GM12878 (cell line): ENCODE results near the gene CDKN2AIPNL. TPM values are rescaled to one million over a fixed set of nuclear protein-coding genes. Genes with fewer than 3 reads are reported as not detected.
A peak's percentile ranks its signal among the peaks of the same experiment; 100 is the strongest.

ENCODE experiments used
- ATAC-seq: fragments of 200-7000 bp; cut with Tn5 transposase; 3 replicates; pipeline ENCODE4 v1.9.1; 2020; ENCODE audit warnings: mild to moderate bottlenecking, moderate library complexity
- BruUV-seq: library from RNA; stranded (reverse); fragments of 400-500 nt; replicated peaks from 2 replicates; lab custom pipeline; 2021; lab: Mats Ljungman, UMichigan
- CTCF ChIA-PET: fragments of 300-600 bp; sonication (Branson Sonifier 250); formaldehyde crosslinking; extraction: SDS; loops from one replicate; lab custom pipeline; 2021; ENCODE audit warnings: inconsistent platforms; lab: Yijun Ruan, JAX
- POLR2A ChIA-PET: fragments of 350-600 bp; formaldehyde crosslinking; extraction: SDS; loops from one replicate; lab custom pipeline; 2021; ENCODE audit warnings: inconsistent platforms; lab: Charles Lee
- RAD21 ChIA-PET: fragments of 300-600 bp; sonication (Branson Sonifier 250); formaldehyde crosslinking; loops from one replicate; lab custom pipeline; 2023; ENCODE audit warnings: antibody characterized with exemption; ENCODE audit not compliant: unreplicated experiment; lab: Charles Lee
- SMC1A ChIA-PET: fragments of 300-600 bp; sonication (Branson Sonifier 250); formaldehyde crosslinking; loops from one replicate; lab custom pipeline; 2023; ENCODE audit not compliant: unreplicated experiment, uncharacterized antibody; lab: Charles Lee
- DNase-seq: peaks from one replicate; pipeline ENCODE4 v3.0.0-alpha.2; 2011; ENCODE audit warnings: low read depth, low spot score
- FAIRE-seq: peaks from 3 replicates; lab custom pipeline; 2011; peaks lifted over from hg19 to GRCh38; lab: Jason Lieb, UNC
- H2AFZ ChIP-seq: 2 replicates; pipeline ENCODE4 v1.6.0; 2011; ENCODE audit warnings: low read depth, low read length, control low read depth; ENCODE audit not compliant: control insufficient read depth
- H3K27ac ChIP-seq: 2 replicates; pipeline ENCODE4 v1.5.1; 2011; ENCODE audit warnings: control low read depth; ENCODE audit not compliant: control insufficient read depth, insufficient read depth
- H3K27me3 ChIP-seq, 2 experiments: replicated peaks in 1 of 2; 2 replicates each; pipeline versions ENCODE4 v1.6.0 to v1.6.1; 2011; ENCODE audit warnings: low read length in 1 of 2; ENCODE audit not compliant: control insufficient read depth in 2 of 2, insufficient read depth in 2 of 2
- H3K36me3 ChIP-seq, 2 experiments: 2 replicates each; pipeline ENCODE4 v1.5.1; 2011; ENCODE audit warnings: low read length in 1 of 2; ENCODE audit not compliant: control insufficient read depth in 2 of 2, insufficient read depth in 2 of 2
- H3K4me1 ChIP-seq: 2 replicates; pipeline ENCODE4 v1.6.1; 2011; ENCODE audit warnings: mild to moderate bottlenecking, low read length, moderate library complexity, mixed read lengths; ENCODE audit not compliant: control insufficient read depth, insufficient read depth
- H3K4me2 ChIP-seq: 2 replicates; pipeline ENCODE4 v1.6.0; 2011; ENCODE audit warnings: control low read depth; ENCODE audit not compliant: control insufficient read depth, insufficient read depth
- H3K4me3 ChIP-seq: fragments of 200-600 bp; sonication (generic); 2 replicates; pipeline ENCODE4 v1.5.1; 2016
- H3K79me2 ChIP-seq: 2 replicates; pipeline ENCODE4 v1.6.0; 2011; ENCODE audit warnings: low read length; ENCODE audit not compliant: control insufficient read depth, insufficient read depth
- H3K9ac ChIP-seq: 2 replicates; pipeline ENCODE4 v1.8.0; 2011; ENCODE audit warnings: low read length, control low read depth, mixed read lengths; ENCODE audit not compliant: control insufficient read depth, insufficient read depth
- H3K9me3 ChIP-seq: replicated peaks from 3 replicates; pipeline ENCODE4 v1.5.1; 2011; ENCODE audit warnings: mild to moderate bottlenecking, low read length; ENCODE audit not compliant: control insufficient read depth, insufficient read depth
- H4K20me1 ChIP-seq: 2 replicates; pipeline ENCODE4 v1.6.0; 2011; ENCODE audit not compliant: control insufficient read depth, insufficient read depth
- CBX5 ChIP-seq: sonication (generic); IDR thresholded peaks from 2 replicates; pipeline ENCODE4 v1.6.1; 2016; ENCODE audit warnings: low read depth, moderate library complexity, mild to moderate bottlenecking, inconsistent platforms
- EP300 ChIP-seq, 2 experiments: fragments of 150-350 bp in 1 of 2; IDR thresholded peaks; 2 replicates each; pipeline ENCODE4 v1.6.1; 2011 to 2012; ENCODE audit warnings: low read depth in 2 of 2, low read length in 2 of 2, borderline replicate concordance in 1 of 2, improper control_type of control experiment in 1 of 2, inconsistent platforms in 1 of 2; ENCODE audit not compliant: control insufficient read depth in 1 of 2
- EZH2 ChIP-seq: IDR thresholded peaks from 2 replicates; pipeline ENCODE4 v1.6.1; 2012; ENCODE audit warnings: low read depth, mild to moderate bottlenecking, control low read depth, inconsistent platforms, low read length, borderline replicate concordance; ENCODE audit not compliant: control insufficient read depth
- NFYB ChIP-seq: IDR thresholded peaks from 2 replicates; pipeline ENCODE4 v1.6.1; 2011; ENCODE audit warnings: low read depth, mild to moderate bottlenecking, low read length, improper control_type of control experiment, moderate library complexity; ENCODE audit not compliant: insufficient read depth
- NR2C1 ChIP-seq: fragments of 450-650 bp; IDR thresholded peaks from 2 replicates; pipeline ENCODE4 v1.6.1; 2017; ENCODE audit warnings: antibody characterized with exemption, mild to moderate bottlenecking, moderate library complexity
- NR2C2 ChIP-seq: IDR thresholded peaks from 2 replicates; pipeline ENCODE4 v1.6.1; 2011; ENCODE audit warnings: borderline replicate concordance, low read depth; ENCODE audit not compliant: control insufficient read depth, insufficient read length
- PML ChIP-seq: IDR thresholded peaks from 2 replicates; pipeline ENCODE4 v1.6.1; 2012; ENCODE audit warnings: low read length, inconsistent platforms
- POLR2A ChIP-seq: IDR thresholded peaks from 2 replicates; pipeline ENCODE4 v1.6.1; 2011; ENCODE audit warnings: low read depth, mild to moderate bottlenecking, low read length
- POLR2AphosphoS5 ChIP-seq: IDR thresholded peaks from 2 replicates; pipeline ENCODE4 v1.6.1; 2011; ENCODE audit warnings: mild to moderate bottlenecking, low read length, inconsistent platforms
- STAT1 ChIP-seq: fragments of 450-650 bp; conservative IDR thresholded peaks from 2 replicates; pipeline ENCODE4 v1.6.1; 2014; ENCODE audit warnings: antibody characterized with exemption, mild to moderate bottlenecking
- TARDBP ChIP-seq: IDR thresholded peaks from 2 replicates; pipeline ENCODE4 v1.6.1; 2016; ENCODE audit warnings: borderline replicate concordance
- YY1 ChIP-seq: IDR thresholded peaks from 2 replicates; pipeline ENCODE4 v1.6.1; 2011; ENCODE audit warnings: low read depth, mild to moderate bottlenecking, low read length
- ZBED1 ChIP-seq: IDR thresholded peaks from 2 replicates; pipeline ENCODE4 v1.6.1; 2016; ENCODE audit warnings: borderline replicate concordance
- WGBS: methylation state at CpG from one replicate; pipeline ENCODE4 v1.1.6; 2016; ENCODE audit warnings: low lambda C conversion rate; ENCODE audit not compliant: insufficient replicate concordance, insufficient coverage; ENCODE audit errors: missing lambda C conversion rate; 5-methylcytosine and 5-hydroxymethylcytosine counted together
- in situ Hi-C: fragments of 300-500 bp; cut with MboI; formaldehyde crosslinking; loops from 9 replicates; pipeline ENCODE4 v1.14.3; 2018; ENCODE audit warnings: mixed read lengths
- intact Hi-C: fragments of 100-400 bp; cut with micrococcal nuclease; formaldehyde crosslinking; loops from one replicate; pipeline ENCODE4 v1.14.2; 2022; ENCODE audit not compliant: unreplicated experiment
- polyA plus RNA-seq, 11 experiments: library from polyadenylated mRNA; depleted of rRNA in 4 of 11; unstranded in 6 of 11; stranded (reverse) in 5 of 11; fragments of >200 nt; fragmentation: Nextera tagmentation in 4 of 11; fragmentation: Illumina TruSeq in 1 of 11; extraction: Ambion mirVana in 4 of 11; extraction: Trizol in 1 of 11; gene quantifications; 1 replicate in 1 of 11; 2 replicates in 10 of 11; pipeline versions ENCODE4 v1.2.1 to v1.2.3, GENCODE V29; 2011 to 2016; ENCODE audit warnings: inconsistent platforms in 2 of 11, missing spikeins in 2 of 11, low read depth in 1 of 11
- total RNA-seq, 4 experiments: library from RNA; depleted of rRNA in 3 of 4; stranded (reverse); fragments of >200 nt in 3 of 4; fragmentation: Illumina TruSeq in 1 of 4; extraction: Trizol in 1 of 4; gene quantifications; 2 replicates each; pipeline versions ENCODE4 v1.2.1 to v1.2.3, GENCODE V29; 2013 to 2021
- TF ChIP-seq, protein P1 (sequence below): IDR thresholded peaks from 2 replicates; pipeline ENCODE4 v1.6.1; 2012; ENCODE audit warnings: low read depth, low read length, improper control_type of control experiment
- TF ChIP-seq, protein P2 (sequence below): fragments of 450-650 bp; IDR thresholded peaks from 2 replicates; pipeline ENCODE4 v1.6.1; 2017; ENCODE audit warnings: low read depth, mild to moderate bottlenecking, moderate library complexity

Gene CDKN2AIPNL
- total and polyA plus RNA-seq, 10 of the 15 experiments (the other 5 are each of a cell fraction or from before 2014, with no cell fraction given), result 23.5 to 72.0 (median 36.6) TPM

DNA sequence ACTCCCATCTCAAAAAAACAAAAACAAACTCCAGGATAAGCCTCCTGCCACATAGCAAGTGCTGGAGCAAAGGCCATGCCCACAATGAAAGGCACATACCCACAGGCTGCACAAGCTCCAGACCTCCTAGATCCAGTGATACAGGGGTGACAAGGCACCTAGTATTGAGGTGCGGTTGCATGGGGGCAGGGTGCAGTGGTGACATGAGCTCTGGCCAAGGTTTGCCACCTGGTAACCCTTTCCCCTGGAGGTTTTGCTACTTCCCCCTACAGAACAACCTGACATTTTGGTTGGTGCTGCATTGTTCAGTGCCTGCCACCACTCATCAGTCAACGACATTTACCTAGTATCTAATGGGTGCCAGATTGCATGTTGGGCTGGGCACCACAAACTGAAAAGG lies 14.5 kb downstream of the CDKN2AIPNL start:
- Histone ChIP-seq H3K36me3 (peaks cover 2 to 14% of the 10 kb centered on the region in 2 experiments; a peak in 3 of 4 replicates), H3K4me2 (no peak overlapping the region), H3K9ac (no peak overlapping the region), H3K4me3 (no peak overlapping the region), H3K27me3 (no peaks in the 10 kb centered on the region), H4K20me1 (no peaks in the 10 kb centered on the region), H3K27ac (no peak overlapping the region), H3K4me1 (no peaks in the 10 kb centered on the region), H3K9me3 (no peaks in the 10 kb centered on the region), H2AFZ (no peak overlapping the region), H3K79me2 (no peaks in the 10 kb centered on the region)
- DNase-seq, result no peak
- TF ChIP-seq POLR2A (peak; percentile 52; the same call in 1 of the 2 replicates), ZBED1 (0 out of 2 replicates have a peak, but pooled peaks have one; percentile 6), POLR2AphosphoS5 (peak; percentile 50; the same call in 1 of the 2 replicates), EP300 (IDR thresholded peaks at IDR 0.05; ENCODE audit: borderline replicate concordance in 1 of 2, control insufficient read depth in 1 of 2, low read depth in 2 of 2, low read length in 2 of 2) (no peak)
- ChIA-PET POLR2A (interaction anchor here (1.8 kb wide), 1 partner anchor 15 kb away, joined by 5 read pairs; the partner anchor contains the start of gene CDKN2AIPNL), RAD21 (no interaction called here), CTCF (interaction anchor here (1.1 to 1.4 kb wide), 3 partner anchors 12 to 181 kb away, joined by 3 to 4 read pairs (median 3); no protein-coding TSS in a partner anchor), SMC1A (interaction anchor here (1.1 to 3.8 kb wide), 3 partner anchors 9 to 25 kb away, joined by 3 to 11 read pairs (median 6); no protein-coding TSS in a partner anchor)
- in situ Hi-C loops (no loop called here), intact Hi-C loops (no loop called here)
- BruUV-seq, result no TSS peak
- WGBS, result 47% methylated on average over 2 of the region's 2 CpGs
- FAIRE-seq, result no peak
- ATAC-seq, result no peak

- CTCF ChIA-PET, result interaction anchor here (1.1 to 1.4 kb wide), 3 partner anchors 12 to 182 kb away, joined by 3 to 4 read pairs (median 4); no protein-coding TSS in a partner anchor
- Histone ChIP-seq H3K79me2 (no peaks in the 10 kb centered on the region), H3K4me1 (no peaks in the 10 kb centered on the region), H3K36me3 (peaks cover 2 to 15% of the 10 kb centered on the region in 2 experiments; a peak in 3 of 4 replicates), H3K27ac (no peak overlapping the region), H3K4me2 (no peak overlapping the region), H3K9ac (no peak overlapping the region), H4K20me1 (no peaks in the 10 kb centered on the region), H3K27me3 (no peaks in the 10 kb centered on the region), H3K4me3 (no peak overlapping the region), H2AFZ (no peak overlapping the region), H3K9me3 (no peaks in the 10 kb centered on the region)
- no TSS peak for BruUV-seq
- POLR2A ChIA-PET, result interaction anchor here (1.8 kb wide), 1 partner anchor 16 kb away, joined by 5 read pairs; the partner anchor contains the start of gene CDKN2AIPNL
- no peak for TF ChIP-seq EZH2
- TF ChIP-seq, protein P1, sequence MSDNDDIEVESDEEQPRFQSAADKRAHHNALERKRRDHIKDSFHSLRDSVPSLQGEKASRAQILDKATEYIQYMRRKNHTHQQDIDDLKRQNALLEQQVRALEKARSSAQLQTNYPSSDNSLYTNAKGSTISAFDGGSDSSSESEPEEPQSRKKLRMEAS, result no peak
- TF ChIP-seq YY1, result no peak
- no peak for TF ChIP-seq NFYB
- no peak for TF ChIP-seq CBX5
- no peak for TF ChIP-seq STAT1
- TF ChIP-seq, protein P2, sequence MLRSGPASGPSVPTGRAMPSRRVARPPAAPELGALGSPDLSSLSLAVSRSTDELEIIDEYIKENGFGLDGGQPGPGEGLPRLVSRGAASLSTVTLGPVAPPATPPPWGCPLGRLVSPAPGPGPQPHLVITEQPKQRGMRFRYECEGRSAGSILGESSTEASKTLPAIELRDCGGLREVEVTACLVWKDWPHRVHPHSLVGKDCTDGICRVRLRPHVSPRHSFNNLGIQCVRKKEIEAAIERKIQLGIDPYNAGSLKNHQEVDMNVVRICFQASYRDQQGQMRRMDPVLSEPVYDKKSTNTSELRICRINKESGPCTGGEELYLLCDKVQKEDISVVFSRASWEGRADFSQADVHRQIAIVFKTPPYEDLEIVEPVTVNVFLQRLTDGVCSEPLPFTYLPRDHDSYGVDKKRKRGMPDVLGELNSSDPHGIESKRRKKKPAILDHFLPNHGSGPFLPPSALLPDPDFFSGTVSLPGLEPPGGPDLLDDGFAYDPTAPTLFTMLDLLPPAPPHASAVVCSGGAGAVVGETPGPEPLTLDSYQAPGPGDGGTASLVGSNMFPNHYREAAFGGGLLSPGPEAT, result no peak
- no peak for TF ChIP-seq NR2C2
- TF ChIP-seq NR2C1, result no peak
- TF ChIP-seq TARDBP, result no peak
- TF ChIP-seq PML, result no peak
- SMC1A ChIA-PET, result interaction anchor here (0.8 to 3.8 kb wide), 4 partner anchors 10 to 24 kb away, joined by 3 to 11 read pairs (median 6); partner anchors contain the start of gene UBE2B
- RAD21 ChIA-PET, result interaction anchor here (1.0 kb wide), 1 partner anchor 12 kb away, joined by 5 read pairs; no protein-coding TSS in a partner anchor
- intact Hi-C loops (no loop called here), in situ Hi-C loops (no loop called here)
- DNase-seq, result no peak
- WGBS, result 75% methylated on average over 4 of the region's 4 CpGs
- ATAC-seq, result no peak
- FAIRE-seq, result no peak
Observed at GRCh38 chr5:134396274-134396673, 15.4 kb downstream of the CDKN2AIPNL start.
